Activated T-helper 17 cell treated with anti-CD3 and anti-CD28 coated beads, Interleukin-2, amount 50 U/mL, for 72 hours (primary cell): ENCODE measurements around the gene PIKFYVE. TPM values are rescaled to one million over a fixed set of nuclear protein-coding genes. Genes with fewer than 3 reads are reported as not detected.
"Not testable (repeated sequence)": the region's sequence is repeated elsewhere in the genome, so short reads cannot be mapped to it uniquely, and the experiment has no call there.

Experiments
- ATAC-seq: fragments of 150-1000 bp; cut with Tn5 transposase; replicated peaks from 2 replicates; pipeline ENCODE4 v1.10.0; 2021; ENCODE audit warnings: mild to moderate bottlenecking, moderate library complexity
- H3K27ac Mint-ChIP-seq: one replicate; pipeline ENCODE4 v1.8.0; 2022; ENCODE audit warnings: mixed read lengths
- H3K27me3 Mint-ChIP-seq: one replicate; pipeline ENCODE4 v1.8.0; 2022; ENCODE audit warnings: mixed read lengths
- H3K36me3 Mint-ChIP-seq: one replicate; pipeline ENCODE4 v1.8.0; 2022; ENCODE audit warnings: low read depth, mild to moderate bottlenecking, mixed read lengths
- H3K4me1 Mint-ChIP-seq: one replicate; pipeline ENCODE4 v1.8.0; 2022; ENCODE audit warnings: mixed read lengths
- H3K4me3 Mint-ChIP-seq: one replicate; pipeline ENCODE4 v1.8.0; 2022; ENCODE audit warnings: mild to moderate bottlenecking, mixed read lengths
- H3K9me3 Mint-ChIP-seq: one replicate; pipeline ENCODE4 v1.8.0; 2022; ENCODE audit warnings: mixed read lengths
- total RNA-seq, 2 donors: library from RNA; stranded (reverse); gene quantifications; one replicate each; pipeline ENCODE4 v1.2.3, GENCODE V29; 2022

PIKFYVE gene
- total RNA-seq, 2 donors from 2014 or later = 20.3 to 23.7 TPM

DNA sequence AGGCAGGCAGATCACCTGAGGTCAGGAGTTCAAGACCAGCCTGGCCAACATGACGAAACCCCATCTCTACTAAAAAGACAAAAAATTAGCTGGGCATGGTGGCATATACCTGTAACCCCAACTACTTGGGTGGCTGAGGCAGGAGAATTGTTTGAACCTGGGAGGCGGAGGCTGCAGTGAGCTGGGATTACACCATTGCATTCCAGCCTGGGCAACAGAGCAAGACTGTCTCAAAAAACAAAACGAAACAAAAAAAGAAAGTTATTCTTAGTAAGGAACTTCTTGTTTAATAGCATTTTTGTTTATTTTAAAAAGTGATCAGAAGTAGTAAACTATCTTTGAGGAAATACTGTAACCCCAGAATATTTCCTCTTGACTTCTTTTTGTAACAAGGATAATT, 90.4 kb downstream of the PIKFYVE start:
- not testable (repeated sequence) for H3K4me1 Mint-ChIP-seq, H3K4me3 Mint-ChIP-seq, ATAC-seq, H3K27ac Mint-ChIP-seq, H3K27me3 Mint-ChIP-seq, H3K9me3 Mint-ChIP-seq
- H3K36me3 Mint-ChIP-seq = peaks cover 62% of the 10 kb centered on the region

- no peaks in the 10 kb centered on the region for H3K27me3 Mint-ChIP-seq
- H3K36me3 Mint-ChIP-seq = peaks cover 56% of the 10 kb centered on the region
- H3K9me3 Mint-ChIP-seq = no peaks in the 10 kb centered on the region
- no peak overlapping the region for H3K4me3 Mint-ChIP-seq
- H3K27ac Mint-ChIP-seq = peak overlapping the region; percentile 73
- no peak for ATAC-seq
- H3K4me1 Mint-ChIP-seq = no peaks in the 10 kb centered on the region
Measured at GRCh38 chr2:208356846-208357574, 91.0 kb downstream of the PIKFYVE start.

- Mint-ChIP-seq H3K9me3 (no peaks in the 10 kb centered on the region), H3K4me1 (peaks cover 8% of the 10 kb centered on the region), H3K27ac (peak overlapping the region; percentile 50), H3K36me3 (peaks cover 37% of the 10 kb centered on the region), H3K4me3 (peak overlapping the region; percentile 37), H3K27me3 (no peaks in the 10 kb centered on the region)
- ATAC-seq = peak; percentile 62
Measured at GRCh38 chr2:208358758-208359631, 92.9 kb downstream of the PIKFYVE start.

DNA sequence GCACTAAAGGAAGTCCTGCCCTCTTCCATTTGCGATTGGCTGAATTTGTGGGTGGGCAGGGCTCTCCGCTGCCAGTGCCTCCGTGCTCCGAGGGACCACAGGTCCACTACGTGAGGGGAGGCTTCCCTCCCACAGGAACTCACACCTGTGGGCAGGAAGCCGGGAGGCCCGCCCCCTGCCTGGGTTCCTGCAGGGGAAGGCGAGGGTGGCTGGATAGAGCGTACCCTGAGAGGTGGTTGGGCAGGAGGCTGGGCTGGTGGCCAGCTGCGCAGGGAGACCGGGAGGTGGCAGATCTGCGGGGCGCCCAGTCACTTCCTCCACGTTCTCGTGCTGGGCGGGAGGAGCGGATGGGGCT, 93.6 kb downstream of the PIKFYVE start:
- peak; percentile 50 for ATAC-seq
- Mint-ChIP-seq H3K27me3 (no peaks in the 10 kb centered on the region), H3K36me3 (peaks cover 30% of the 10 kb centered on the region), H3K27ac (peak overlapping the region; percentile 50), H3K4me3 (peak overlapping the region; percentile 37), H3K9me3 (peaks cover 4% of the 10 kb centered on the region), H3K4me1 (peaks cover 8% of the 10 kb centered on the region)

DNA sequence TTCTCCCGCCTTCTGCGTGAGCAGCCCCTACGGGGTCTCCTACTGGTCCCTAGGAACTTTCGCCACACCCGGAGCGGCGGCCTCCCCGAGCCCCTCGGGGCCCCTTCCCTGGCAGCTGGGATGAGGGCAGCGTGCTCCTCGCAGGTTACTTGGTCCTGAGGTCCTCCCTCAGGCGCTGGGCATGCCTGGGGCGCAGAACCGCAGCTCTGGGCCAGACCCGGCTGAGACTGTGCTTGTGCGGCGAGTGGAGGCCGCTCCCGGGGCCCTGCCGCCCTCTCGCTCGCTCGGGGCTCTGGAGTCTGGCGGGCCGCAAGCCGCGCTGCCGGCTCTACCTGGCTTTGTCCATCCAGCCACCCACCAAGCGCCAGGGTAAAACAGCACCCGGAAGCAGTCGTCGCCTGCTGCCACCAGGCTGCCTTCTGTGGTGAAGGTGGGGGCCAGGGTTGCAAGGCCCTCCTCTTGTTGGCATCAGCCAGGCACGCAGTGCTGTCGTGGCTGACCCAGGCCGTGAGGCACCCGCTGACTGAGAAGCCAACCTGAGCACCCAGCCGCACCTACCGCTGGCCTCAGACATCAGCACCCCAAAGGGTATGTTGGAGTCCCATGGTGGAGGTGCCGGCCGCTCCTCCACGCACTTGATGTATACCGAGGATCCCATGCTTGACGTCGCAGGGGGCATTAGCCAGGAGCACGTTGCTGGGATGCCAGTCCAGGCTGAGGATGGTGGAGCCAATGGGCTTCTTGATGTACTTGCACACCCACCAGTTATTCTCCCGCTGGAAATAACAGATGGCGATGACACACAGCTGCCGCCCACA, 94.4 kb downstream of the PIKFYVE start:
- no peak for ATAC-seq
- no peak overlapping the region for H3K27ac Mint-ChIP-seq
- peaks cover 4% of the 10 kb centered on the region for H3K9me3 Mint-ChIP-seq
- no peaks in the 10 kb centered on the region for H3K27me3 Mint-ChIP-seq
- H3K4me3 Mint-ChIP-seq = no peak overlapping the region
- H3K4me1 Mint-ChIP-seq = peaks cover 8% of the 10 kb centered on the region
- H3K36me3 Mint-ChIP-seq = peaks cover 22% of the 10 kb centered on the region

DNA sequence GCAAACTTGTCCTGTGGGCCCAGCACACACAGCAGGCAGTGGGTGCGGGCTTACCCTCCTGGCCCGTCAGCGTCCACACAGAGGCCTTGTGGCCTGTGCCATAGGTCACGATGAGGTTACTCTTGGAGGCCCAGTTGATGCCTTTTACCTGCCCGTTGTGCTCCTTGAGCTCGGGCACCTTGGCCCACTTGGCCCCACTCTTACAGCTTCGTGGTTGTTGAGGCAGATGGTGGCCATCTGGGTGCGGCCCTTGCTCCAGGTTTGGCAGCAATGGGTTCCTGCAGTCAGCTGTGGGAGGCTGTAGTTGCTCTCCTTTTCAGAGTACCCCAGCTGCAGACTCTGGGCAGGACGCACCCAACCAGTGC, 95.0 kb downstream of the PIKFYVE start:
- Mint-ChIP-seq H3K27ac (no peak overlapping the region), H3K4me1 (peaks cover 8% of the 10 kb centered on the region), H3K9me3 (peaks cover 5% of the 10 kb centered on the region), H3K36me3 (peaks cover 16% of the 10 kb centered on the region), H3K4me3 (no peak overlapping the region), H3K27me3 (no peaks in the 10 kb centered on the region)
- no peak for ATAC-seq

- H3K36me3 Mint-ChIP-seq = no peaks in the 10 kb centered on the region
- H3K4me3 Mint-ChIP-seq = no peak overlapping the region
- peaks cover 8% of the 10 kb centered on the region for H3K9me3 Mint-ChIP-seq
- no peak overlapping the region for H3K27ac Mint-ChIP-seq
- peak; percentile 46 for ATAC-seq
- H3K27me3 Mint-ChIP-seq = peaks cover 5% of the 10 kb centered on the region
- peaks cover 8% of the 10 kb centered on the region for H3K4me1 Mint-ChIP-seq
Measured at GRCh38 chr2:208363485-208363884, 97.4 kb downstream of the PIKFYVE start.

GRCh38 chr2:208366215-208367127, 100.4 kb downstream of the PIKFYVE start:
- Mint-ChIP-seq H3K27me3 (peaks cover 8% of the 10 kb centered on the region), H3K4me3 (no peak overlapping the region), H3K36me3 (no peaks in the 10 kb centered on the region), H3K4me1 (peaks cover 8% of the 10 kb centered on the region), H3K9me3 (peaks cover 8% of the 10 kb centered on the region), H3K27ac (no peak overlapping the region)
- ATAC-seq = no peak

- Mint-ChIP-seq H3K36me3 (no peaks in the 10 kb centered on the region), H3K4me3 (no peak overlapping the region), H3K27ac (no peak overlapping the region), H3K4me1 (no peaks in the 10 kb centered on the region), H3K27me3 (peaks cover 8% of the 10 kb centered on the region), H3K9me3 (peaks cover 8% of the 10 kb centered on the region)
- ATAC-seq = no peak
Measured at GRCh38 chr2:208369091-208369490, 103.0 kb downstream of the PIKFYVE start.

GRCh38 chr2:208370881-208371633, 105.0 kb downstream of the PIKFYVE start:
- Mint-ChIP-seq H3K36me3 (no peaks in the 10 kb centered on the region), H3K9me3 (peaks cover 3% of the 10 kb centered on the region), H3K4me3 (no peak overlapping the region), H3K27ac (no peak overlapping the region), H3K4me1 (no peaks in the 10 kb centered on the region), H3K27me3 (peaks cover 8% of the 10 kb centered on the region)
- ATAC-seq = no peak

DNA sequence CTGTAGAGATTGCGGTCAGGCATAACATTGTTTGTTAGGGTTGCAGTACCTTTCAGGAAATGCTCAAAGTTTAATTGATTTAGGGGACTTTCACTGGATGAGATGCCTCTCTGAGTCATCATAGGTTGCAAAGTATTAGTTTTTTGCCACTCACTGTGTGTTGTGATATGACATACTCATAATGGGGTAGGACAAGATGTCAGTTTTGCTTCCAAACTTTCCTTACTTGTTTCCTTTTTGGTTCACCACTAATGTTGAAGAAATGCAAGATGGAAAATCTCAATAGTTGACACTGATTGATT, 105.5 kb downstream of the PIKFYVE start:
- Mint-ChIP-seq H3K9me3 (no peaks in the 10 kb centered on the region), H3K4me1 (no peaks in the 10 kb centered on the region), H3K27me3 (peaks cover 8% of the 10 kb centered on the region), H3K36me3 (no peaks in the 10 kb centered on the region), H3K27ac (no peak overlapping the region), H3K4me3 (no peak overlapping the region)
- no peak for ATAC-seq

- H3K36me3 Mint-ChIP-seq = no peaks in the 10 kb centered on the region
- H3K27ac Mint-ChIP-seq = no peak overlapping the region
- H3K9me3 Mint-ChIP-seq = no peaks in the 10 kb centered on the region
- H3K4me1 Mint-ChIP-seq = no peaks in the 10 kb centered on the region
- H3K4me3 Mint-ChIP-seq = no peak overlapping the region
- ATAC-seq = no peak
- peaks cover 6% of the 10 kb centered on the region for H3K27me3 Mint-ChIP-seq
Measured at GRCh38 chr2:208373460-208374089, 107.5 kb downstream of the PIKFYVE start.

DNA sequence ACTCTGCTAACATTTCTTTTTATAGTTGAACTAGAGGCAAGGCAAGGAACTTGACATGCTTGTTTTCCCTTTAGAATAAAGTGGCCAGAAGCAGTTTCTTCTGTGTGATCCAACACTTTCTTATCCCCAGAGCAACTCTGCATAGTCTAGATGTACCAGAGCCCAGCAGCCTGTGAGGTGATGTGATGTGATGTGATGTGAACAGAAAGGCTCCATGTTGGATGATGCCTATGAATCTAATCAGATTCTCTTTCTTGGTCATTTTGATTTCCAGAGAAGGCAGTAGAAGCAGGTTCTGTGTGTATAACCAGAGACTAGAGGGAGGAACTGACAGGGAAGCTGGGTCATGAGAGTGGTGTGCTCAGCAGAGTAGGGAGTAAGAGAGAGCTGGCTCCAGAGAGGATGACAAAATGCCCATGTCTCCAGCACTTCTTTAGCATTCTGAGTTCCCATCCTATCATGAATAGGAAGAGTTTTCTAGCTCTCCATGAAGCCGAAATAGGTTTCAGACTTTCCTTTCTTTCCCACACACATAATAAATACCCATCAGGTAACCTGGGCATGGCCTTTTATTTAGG, 109.5 kb downstream of the PIKFYVE start:
- Mint-ChIP-seq H3K27ac (no peak overlapping the region), H3K4me3 (no peak overlapping the region), H3K36me3 (no peaks in the 10 kb centered on the region), H3K4me1 (no peaks in the 10 kb centered on the region), H3K9me3 (no peaks in the 10 kb centered on the region), H3K27me3 (peaks cover 7% of the 10 kb centered on the region)
- ATAC-seq = no peak
